Endothelial cell of umbilical vein (primary cell): ENCODE data around the gene GMEB2.

Experiments used
- EZH2 ChIP-seq: IDR thresholded peaks from 2 replicates; pipeline ENCODE4 v1.6.1; 2012; ENCODE audit warnings: borderline replicate concordance, low read depth, mild to moderate bottlenecking, moderate library complexity, low read length, inconsistent platforms; ENCODE audit not compliant: severe bottlenecking
- POLR2AphosphoS5 ChIP-seq: IDR thresholded peaks from 2 replicates; pipeline ENCODE4 v1.6.1; 2012; ENCODE audit warnings: low read depth, mild to moderate bottlenecking, control low read depth, low read length, moderate library complexity; ENCODE audit not compliant: insufficient read depth

GRCh38 chr20:63543733-63544132 is 83.2 kb downstream of the GMEB2 start:
- TF ChIP-seq EZH2, result no peak
- no peak for TF ChIP-seq POLR2AphosphoS5
